B cell (primary cell): ENCODE data around the gene ZNF805. TPM values are rescaled to one million over a fixed set of nuclear protein-coding genes. Genes with fewer than 3 reads are reported as not detected.

Source experiments
- ATAC-seq: fragments of 200-7000 bp; cut with Tn5 transposase; one replicate; pipeline ENCODE4 v1.10.0; 2021; ENCODE audit warnings: low read depth, mild to moderate bottlenecking, moderate number of reproducible peaks, moderate library complexity
- CTCF ChIA-PET: fragments of 350-600 bp; sonication (Branson Sonifier 250); formaldehyde crosslinking; loops from one replicate; lab custom pipeline; 2021; ENCODE audit warnings: antibody characterized with exemption, inconsistent platforms; lab: Charles Lee
- POLR2A ChIA-PET: fragments of 350-600 bp; sonication (Branson Sonifier 250); formaldehyde crosslinking; loops from one replicate; lab custom pipeline; 2021; ENCODE audit warnings: antibody characterized with exemption; lab: Charles Lee
- DNase-seq: peaks from one replicate; pipeline ENCODE4 v3.0.0; 2013
- H2AFZ ChIP-seq: 2 replicates; pipeline ENCODE4 v1.6.1; 2012; ENCODE audit warnings: mild to moderate bottlenecking, low read depth, low read length; ENCODE audit not compliant: insufficient read depth, poor library complexity, severe bottlenecking
- H3K27ac ChIP-seq, 2 donors: 1 replicate in 1 of 2; 2 replicates in 1 of 2; pipeline ENCODE4 v1.5.1; 2012 to 2013; ENCODE audit warnings: low read length in 2 of 2, mild to moderate bottlenecking in 2 of 2, moderate library complexity in 1 of 2
- H3K27me3 ChIP-seq, 4 experiments: fragments of 200-600 bp in 1 of 4; sonication (generic) in 1 of 4; replicated peaks in 1 of 4; 1 replicate in 2 of 4; 2 replicates in 2 of 4; pipeline versions ENCODE4 v1.6.1 to v1.7.0; 2013 to 2016; ENCODE audit warnings: low read length in 3 of 4, mild to moderate bottlenecking in 2 of 4, mixed read lengths in 1 of 4, moderate library complexity in 1 of 4; ENCODE audit not compliant: insufficient read depth in 4 of 4, control insufficient read depth in 3 of 4; ENCODE audit errors: control extremely low read depth in 1 of 4
- H3K36me3 ChIP-seq, 2 experiments: replicated peaks in 1 of 2; 1 replicate in 1 of 2; 2 replicates in 1 of 2; pipeline versions ENCODE4 v1.6.1 to v1.7.1; 2013; ENCODE audit warnings: low read length in 1 of 2; ENCODE audit not compliant: insufficient read depth in 2 of 2, control insufficient read depth in 1 of 2; ENCODE audit errors: control extremely low read depth in 1 of 2, extremely low read depth in 1 of 2
- H3K4me1 ChIP-seq, 2 donors: fragments of 200-600 bp in 1 of 2; sonication (generic) in 1 of 2; 1 replicate in 1 of 2; 2 replicates in 1 of 2; pipeline versions ENCODE4 v1.5.1 to v1.6.1; 2013 to 2017; ENCODE audit warnings: low read length in 2 of 2; ENCODE audit not compliant: control insufficient read depth in 2 of 2, insufficient read depth in 2 of 2
- H3K4me2 ChIP-seq: replicated peaks from 2 replicates; pipeline ENCODE3; 2012; ENCODE audit warnings: mild to moderate bottlenecking, low read depth, low read length; ENCODE audit not compliant: poor library complexity, severe bottlenecking
- H3K4me3 ChIP-seq, 5 experiments: fragments of 200-600 bp in 1 of 5; sonication (generic) in 1 of 5; 1 replicate in 3 of 5; 2 replicates in 2 of 5; pipeline versions ENCODE4 v1.5.1 to v1.7.0; 2011 to 2016; ENCODE audit warnings: low read length in 4 of 5, mild to moderate bottlenecking in 4 of 5, low read depth in 2 of 5, control low read depth in 1 of 5, moderate library complexity in 1 of 5; ENCODE audit not compliant: insufficient read depth in 1 of 5; ENCODE audit errors: control extremely low read depth in 1 of 5, extremely low read depth in 1 of 5
- H3K79me2 ChIP-seq: fragments of 200-600 bp; sonication (generic); one replicate; pipeline ENCODE4 v1.6.0; 2016; ENCODE audit warnings: low read length; ENCODE audit not compliant: control insufficient read depth, insufficient read depth
- H3K9ac ChIP-seq: fragments of 200-600 bp; sonication (generic); 2 replicates; pipeline ENCODE4 v1.6.1; 2017; ENCODE audit warnings: mild to moderate bottlenecking, low read length, moderate library complexity
- H3K9me3 ChIP-seq, 3 donors: one replicate each; pipeline versions ENCODE4 v1.6.1 to v1.7.1; 2013; ENCODE audit warnings: low read length in 2 of 3; ENCODE audit not compliant: control insufficient read depth in 2 of 3, insufficient read depth in 1 of 3; ENCODE audit errors: control extremely low read depth in 1 of 3
- H4K20me1 ChIP-seq: 2 replicates; pipeline ENCODE4 v1.6.0; 2012; ENCODE audit warnings: mild to moderate bottlenecking, low read length; ENCODE audit not compliant: insufficient read depth, control insufficient read depth, poor library complexity, severe bottlenecking
- H3K27ac Mint-ChIP-seq: one replicate; pipeline ENCODE4 v1.8.0; 2021; ENCODE audit warnings: mixed read lengths
- H3K27me3 Mint-ChIP-seq: one replicate; pipeline ENCODE4 v1.8.0; 2021; ENCODE audit warnings: mixed read lengths
- H3K4me1 Mint-ChIP-seq: one replicate; pipeline ENCODE4 v1.8.0; 2021; ENCODE audit warnings: mixed read lengths
- H3K4me3 Mint-ChIP-seq: one replicate; pipeline ENCODE4 v1.8.0; 2021; ENCODE audit warnings: mixed read lengths
- H3K9me3 Mint-ChIP-seq: one replicate; pipeline ENCODE4 v1.8.0; 2022; ENCODE audit warnings: mixed read lengths; ENCODE audit not compliant: insufficient read depth
- CTCF ChIP-seq: fragments of 200-600 bp; IDR thresholded peaks from one replicate; pipeline ENCODE4 v1.8.0; 2022; ENCODE audit warnings: antibody characterized with exemption, mild to moderate bottlenecking
- EZH2 ChIP-seq: IDR thresholded peaks from 2 replicates; pipeline ENCODE4 v1.6.1; 2012; ENCODE audit warnings: borderline replicate concordance, low read depth, mild to moderate bottlenecking, moderate library complexity, low read length; ENCODE audit not compliant: insufficient read depth, poor library complexity, severe bottlenecking
- WGBS: methylation state at CpG from one replicate; pipeline ENCODE4 v1.1.5; 2013; ENCODE audit warnings: missing lambda C conversion rate; ENCODE audit not compliant: insufficient coverage; 5-methylcytosine and 5-hydroxymethylcytosine counted together
- intact Hi-C: fragments of 100-400 bp; cut with micrococcal nuclease; formaldehyde crosslinking; loops from one replicate; pipeline ENCODE4 v1.10.0; 2022
- polyA plus RNA-seq: library from polyadenylated mRNA; depleted of rRNA; stranded (reverse); fragments of >200 nt; gene quantifications from 2 replicates; pipeline ENCODE4 v1.2.3, GENCODE V29; 2012
- total RNA-seq, 2 donors: library from RNA; stranded (reverse); fragments of 120-200 nt in 1 of 2; gene quantifications; 1 replicate in 1 of 2; 2 replicates in 1 of 2; pipeline versions ENCODE4 v1.2.3 to v1.2.4, GENCODE V29; 2013 to 2022

The ZNF805 gene
- total and polyA plus RNA-seq, 2 donors (not counting 1 experiment from before 2014, with no cell fraction given): 1.9 to 20.0 TPM

- H3K79me2 ChIP-seq: peaks cover 4% of the 10 kb centered on the region
- no peaks in the 10 kb centered on the region for H4K20me1 ChIP-seq
- peaks cover 0 to 5% of the 10 kb centered on the region in 2 experiments for H3K36me3 ChIP-seq
- H3K27me3 ChIP-seq: no peaks in the 10 kb centered on the region
- no peak overlapping the region for H3K9ac ChIP-seq
- no peaks in the 10 kb centered on the region for H3K9me3 ChIP-seq
- H2AFZ ChIP-seq: no peak overlapping the region
- no peak overlapping the region for H3K27ac Mint-ChIP-seq
- ATAC-seq (no peak), DNase-seq (no peak)
- WGBS: 100% methylated on average over 2 of the region's 3 CpGs
- POLR2A ChIA-PET: no interaction called here
- no peaks in the 10 kb centered on the region for H3K4me1 ChIP-seq
- no peak overlapping the region for H3K4me3 Mint-ChIP-seq
- H3K4me2 ChIP-seq: no peak overlapping the region
- H3K27ac ChIP-seq: no peak overlapping the region
- CTCF ChIA-PET: no interaction called here
- H3K9me3 Mint-ChIP-seq: peaks cover 2% of the 10 kb centered on the region
- no peak overlapping the region for H3K4me3 ChIP-seq
- TF ChIP-seq CTCF (no peak), EZH2 (no peak)
- intact Hi-C loops: no loop called here
- H3K27me3 Mint-ChIP-seq: no peaks in the 10 kb centered on the region
- H3K4me1 Mint-ChIP-seq: peaks cover 4% of the 10 kb centered on the region
Observed at GRCh38 chr19:57262044-57262443, 21.6 kb downstream of the ZNF805 start.

- POLR2A ChIA-PET: no interaction called here
- peaks cover 0 to 5% of the 10 kb centered on the region in 2 experiments for H3K36me3 ChIP-seq
- H3K4me3 ChIP-seq: no peak overlapping the region
- no peak overlapping the region for H3K27ac ChIP-seq
- H3K9me3 ChIP-seq: no peaks in the 10 kb centered on the region
- H2AFZ ChIP-seq: no peak overlapping the region
- peaks cover 2% of the 10 kb centered on the region for H3K9me3 Mint-ChIP-seq
- no peak overlapping the region for H3K27ac Mint-ChIP-seq
- H3K4me1 Mint-ChIP-seq: peaks cover 7% of the 10 kb centered on the region
- no peak overlapping the region for H3K9ac ChIP-seq
- H3K4me2 ChIP-seq: no peak overlapping the region
- H3K4me3 Mint-ChIP-seq: no peak overlapping the region
- peaks cover 4% of the 10 kb centered on the region for H3K79me2 ChIP-seq
- DNase-seq (no peak), ATAC-seq (no peak)
- CTCF ChIA-PET: no interaction called here
- 100% methylated on average over 1 of the region's 1 CpG for WGBS
- no peaks in the 10 kb centered on the region for H3K4me1 ChIP-seq
- intact Hi-C loops: no loop called here
- H3K27me3 Mint-ChIP-seq: no peaks in the 10 kb centered on the region
- TF ChIP-seq EZH2: no peak
- TF ChIP-seq CTCF: no peak
- H3K27me3 ChIP-seq: no peaks in the 10 kb centered on the region
- no peaks in the 10 kb centered on the region for H4K20me1 ChIP-seq
Observed at GRCh38 chr19:57263244-57263741, 22.9 kb downstream of the ZNF805 start.
